Camera-type eye (tissue), 1 donor: ENCODE data around the gene HLA-DOB. TPM values are rescaled to one million over a fixed set of nuclear protein-coding genes. Genes with fewer than 3 reads are reported as not detected.

Source experiments
- total RNA-seq: library from RNA; depleted of rRNA; stranded (reverse); fragments of >200 nt; gene quantifications from one replicate; pipeline ENCODE4 v1.2.3, GENCODE V29; 2014

HLA-DOB gene
- not detected for total RNA-seq

DNA sequence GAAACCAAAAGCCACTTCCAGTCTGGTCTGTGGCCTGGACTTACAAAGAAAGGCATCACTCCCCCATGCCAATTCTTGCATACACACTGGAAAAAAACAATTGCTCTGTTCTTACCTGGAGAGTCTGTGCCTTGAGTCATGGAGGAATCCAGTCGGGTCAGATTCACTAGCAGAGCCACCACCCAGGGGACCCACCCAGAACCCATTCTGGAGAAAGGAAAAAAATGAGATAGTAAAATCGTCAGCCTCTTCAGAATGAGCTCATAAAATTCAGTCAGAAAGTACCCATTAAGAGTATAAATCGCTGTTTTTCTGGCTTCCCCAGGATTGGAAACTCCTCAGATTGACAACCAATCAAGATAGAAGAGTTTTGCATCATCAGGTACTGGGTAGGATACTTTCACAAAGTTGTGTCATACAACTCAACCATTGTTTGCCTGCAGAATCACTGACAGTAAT lies at the start of gene HLA-DOB:
TSS of gene HLA-DOB (minus strand) at position 257 of the 459 bp plus-strand sequence. CDS start at position 206, 51 bp downstream.

DNA sequence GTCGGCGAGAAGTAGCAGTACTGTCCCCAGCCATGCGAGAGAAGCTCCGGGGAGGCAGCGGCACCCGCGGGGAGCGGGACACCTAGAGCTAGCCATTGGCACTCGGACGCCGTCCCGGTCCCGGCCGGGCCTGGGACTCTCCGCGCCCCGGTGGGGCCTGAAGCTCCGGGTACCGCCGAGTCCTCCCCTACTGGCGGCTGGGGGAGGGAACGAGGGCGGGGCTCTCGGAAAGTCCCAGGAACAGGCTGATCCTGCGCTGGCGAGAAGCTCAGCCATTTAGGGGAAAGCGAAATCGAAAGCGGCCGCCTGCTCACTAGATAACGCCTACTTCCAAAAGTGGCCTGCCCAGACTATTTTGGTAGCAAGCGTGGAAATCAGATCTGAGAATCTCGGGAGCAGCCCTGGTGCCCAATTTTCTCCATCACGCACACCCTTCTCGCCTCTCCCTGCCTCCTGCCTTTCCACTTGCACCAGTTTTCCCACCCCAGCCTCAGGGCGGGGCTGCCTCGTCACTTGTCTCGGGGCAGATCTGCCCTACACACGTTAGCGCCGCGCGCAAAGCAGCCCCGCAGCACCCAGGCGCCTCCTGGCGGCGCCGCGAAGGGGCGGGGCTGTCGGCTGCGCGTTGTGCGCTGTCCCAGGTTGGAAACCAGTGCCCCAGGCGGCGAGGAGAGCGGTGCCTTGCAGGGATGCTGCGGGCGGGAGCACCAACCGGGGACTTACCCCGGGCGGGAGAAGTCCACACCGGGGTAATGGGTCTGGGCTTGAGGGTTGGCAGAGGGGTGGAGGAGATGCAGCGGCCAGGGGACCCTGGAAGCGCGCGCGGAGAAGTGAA lies 37.0 kb upstream of the HLA-DOB start, which contains the start of the genes PSMB9 and TAP1:
TSS of gene PSMB9 (plus strand) at position 652 of the 835 bp plus-strand sequence. CDS start at position 690, 38 bp downstream.
TSS of gene TAP1 (minus strand) at position 164 of the 835 bp plus-strand sequence. CDS start at position 96, 68 bp downstream.

GRCh38 chr6:32843979-32844838 lies 27.4 kb upstream of the HLA-DOB start, which contains the start of gene PSMB8:
Gene PSMB8 (minus strand): TSS chr6:32844047. CDS start chr6:32843996, 51 bp downstream.

GRCh38 chr6:32838114-32838958 lies 21.5 kb upstream of the HLA-DOB start, which contains the start of gene TAP2:
Gene TAP2 (minus strand): TSS chr6:32838739. CDS start chr6:32838233, 506 bp downstream.

DNA sequence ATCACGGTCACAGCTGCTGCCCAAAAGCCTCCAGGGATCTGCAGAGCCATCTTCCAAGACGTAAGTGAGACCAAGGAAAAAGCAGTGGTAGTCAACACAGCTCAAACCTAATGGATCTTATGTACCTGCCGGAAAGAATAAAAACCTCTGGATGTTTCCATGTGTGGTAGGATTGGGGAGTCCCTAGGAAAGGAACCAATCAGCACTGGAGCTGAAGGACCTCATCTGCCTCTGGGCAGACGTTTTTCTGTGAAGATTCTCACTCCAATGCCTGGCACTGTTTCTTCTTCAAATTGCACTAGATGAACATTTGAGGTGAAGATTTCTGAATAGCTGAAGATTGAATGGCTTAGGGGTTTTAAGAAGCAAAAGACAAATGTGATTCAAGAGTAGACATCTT lies 53.4 kb downstream of the HLA-DOB start, which contains the start of gene HLA-DQB2:
TSS of gene HLA-DQB2 (minus strand) at position 112 of the 400 bp plus-strand sequence. CDS start at position 50, 62 bp downstream.

Other genes starting within 250 kb of the HLA-DOB start
- 6.3 TPM for gene HLA-DRB1, start 227.2 kb downstream of the HLA-DOB start, total RNA-seq
- gene HLA-DQA1, start 179.6 kb downstream of the HLA-DOB start, total RNA-seq, result 0.38 TPM
- 0.27 TPM for gene HLA-DQB1, start 150.3 kb downstream of the HLA-DOB start, total RNA-seq
- gene HLA-DQA2, start 75.6 kb downstream of the HLA-DOB start, total RNA-seq, result not detected
- not detected for gene HLA-DQB2, start 53.5 kb downstream of the HLA-DOB start, total RNA-seq
- 6.2 TPM for gene TAP2, start 21.7 kb upstream of the HLA-DOB start, total RNA-seq
- gene PSMB8, start 27.0 kb upstream of the HLA-DOB start, total RNA-seq, result 10.6 TPM
- gene TAP1, start 36.7 kb upstream of the HLA-DOB start, total RNA-seq, result 12.8 TPM
- 4.0 TPM for gene PSMB9, start 37.2 kb upstream of the HLA-DOB start, total RNA-seq
- gene HLA-DMB, start 124.0 kb upstream of the HLA-DOB start, total RNA-seq, result 4.9 TPM
- gene HLA-DMA, start 136.1 kb upstream of the HLA-DOB start, total RNA-seq, result 2.6 TPM
- 125 TPM for gene BRD2, start 151.6 kb upstream of the HLA-DOB start, total RNA-seq
- gene HLA-DOA, start 192.6 kb upstream of the HLA-DOB start, total RNA-seq, result 0.71 TPM